ENCODE results near the gene OSBP2.

- no peak for TF ChIP-seq EP300 (IDR thresholded peaks at IDR 0.05)
- TF ChIP-seq POLR2A (IDR thresholded peaks at IDR 0.05), result no peak
- TF ChIP-seq, protein P1, sequence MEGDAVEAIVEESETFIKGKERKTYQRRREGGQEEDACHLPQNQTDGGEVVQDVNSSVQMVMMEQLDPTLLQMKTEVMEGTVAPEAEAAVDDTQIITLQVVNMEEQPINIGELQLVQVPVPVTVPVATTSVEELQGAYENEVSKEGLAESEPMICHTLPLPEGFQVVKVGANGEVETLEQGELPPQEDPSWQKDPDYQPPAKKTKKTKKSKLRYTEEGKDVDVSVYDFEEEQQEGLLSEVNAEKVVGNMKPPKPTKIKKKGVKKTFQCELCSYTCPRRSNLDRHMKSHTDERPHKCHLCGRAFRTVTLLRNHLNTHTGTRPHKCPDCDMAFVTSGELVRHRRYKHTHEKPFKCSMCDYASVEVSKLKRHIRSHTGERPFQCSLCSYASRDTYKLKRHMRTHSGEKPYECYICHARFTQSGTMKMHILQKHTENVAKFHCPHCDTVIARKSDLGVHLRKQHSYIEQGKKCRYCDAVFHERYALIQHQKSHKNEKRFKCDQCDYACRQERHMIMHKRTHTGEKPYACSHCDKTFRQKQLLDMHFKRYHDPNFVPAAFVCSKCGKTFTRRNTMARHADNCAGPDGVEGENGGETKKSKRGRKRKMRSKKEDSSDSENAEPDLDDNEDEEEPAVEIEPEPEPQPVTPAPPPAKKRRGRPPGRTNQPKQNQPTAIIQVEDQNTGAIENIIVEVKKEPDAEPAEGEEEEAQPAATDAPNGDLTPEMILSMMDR (IDR thresholded peaks at IDR 0.05), result no peak
Measured at GRCh38 chr22:30695351-30695851, 727 bp downstream of the OSBP2 start.

Measured in tibial nerve (tissue), 4 donors.